IMR-90 (cell line): Measurements from ENCODE around the gene ST6GALNAC4. TPM values are rescaled to one million over a fixed set of nuclear protein-coding genes. Genes with fewer than 3 reads are reported as not detected.
A peak's percentile ranks its signal among the peaks of the same experiment; 100 is the strongest.

Experiments used
- ATAC-seq: fragments of 200-7000 bp; cut with Tn5 transposase; 2 replicates; pipeline ENCODE4 v1.9.1; 2020; ENCODE audit warnings: low read depth, mild to moderate bottlenecking, moderate library complexity
- BruUV-seq: library from RNA; stranded (reverse); fragments of 400-500 nt; replicated peaks from 2 replicates; lab custom pipeline; 2021; lab: Mats Ljungman, UMichigan
- CTCF ChIA-PET: fragments of 300-600 bp; formaldehyde crosslinking; extraction: SDS; loops from one replicate; lab custom pipeline; 2021; ENCODE audit warnings: antibody characterized with exemption; lab: Yijun Ruan, JAX
- POLR2A ChIA-PET: fragments of 300-600 bp; sonication (Branson Sonifier 250); formaldehyde crosslinking; loops from one replicate; lab custom pipeline; 2022; ENCODE audit warnings: antibody characterized with exemption; ENCODE audit not compliant: unreplicated experiment; lab: Charles Lee
- DNase-seq: peaks from one replicate; pipeline ENCODE4 v3.0.0; 2013
- H2AFZ ChIP-seq: replicated peaks from 2 replicates; pipeline ENCODE3; 2013; ENCODE audit warnings: low read length, mild to moderate bottlenecking; ENCODE audit not compliant: poor library complexity
- H2AK5ac ChIP-seq: 2 replicates; pipeline ENCODE4 v1.6.1; 2013; ENCODE audit warnings: low read depth, low read length, inconsistent platforms
- H2AK9ac ChIP-seq: replicated peaks from 2 replicates; pipeline ENCODE3; 2013; ENCODE audit warnings: mild to moderate bottlenecking, low read depth, low read length, moderate library complexity; ENCODE audit not compliant: poor library complexity
- H2BK120ac ChIP-seq: 2 replicates; pipeline ENCODE4 v1.6.1; 2013; ENCODE audit warnings: low read depth, low read length, inconsistent platforms
- H2BK15ac ChIP-seq: 3 replicates; pipeline ENCODE4 v1.6.1; 2013; ENCODE audit warnings: low read depth, low read length, inconsistent platforms
- H2BK20ac ChIP-seq: 2 replicates; pipeline ENCODE4 v1.6.1; 2013; ENCODE audit warnings: low read depth, mild to moderate bottlenecking, inconsistent platforms, low read length, moderate library complexity
- H2BK5ac ChIP-seq: 2 replicates; pipeline ENCODE4 v1.6.1; 2013; ENCODE audit warnings: mild to moderate bottlenecking, low read depth, low read length, inconsistent platforms; ENCODE audit not compliant: poor library complexity, severe bottlenecking
- H3K14ac ChIP-seq: replicated peaks from 2 replicates; pipeline ENCODE4 v1.6.1; 2013; ENCODE audit warnings: low read depth, low read length, inconsistent platforms
- H3K18ac ChIP-seq: 2 replicates; pipeline ENCODE4 v1.6.1; 2013; ENCODE audit warnings: low read depth, low read length, control low read depth
- H3K23ac ChIP-seq: 2 replicates; pipeline ENCODE4 v1.6.1; 2013; ENCODE audit warnings: low read depth, low read length, inconsistent platforms
- H3K27ac ChIP-seq: 2 replicates; pipeline ENCODE4 v1.5.1; 2013; ENCODE audit warnings: mild to moderate bottlenecking, control low read depth, low read length; ENCODE audit not compliant: insufficient read depth
- H3K27me3 ChIP-seq: 2 replicates; pipeline ENCODE4 v1.6.1; 2013; ENCODE audit warnings: low read length; ENCODE audit not compliant: control insufficient read depth, insufficient read depth
- H3K36me3 ChIP-seq: 2 replicates; pipeline ENCODE4 v1.6.1; 2013; ENCODE audit warnings: low read length, mixed read lengths; ENCODE audit not compliant: control insufficient read depth, insufficient read depth
- H3K4ac ChIP-seq: 2 replicates; pipeline ENCODE4 v1.6.1; 2013; ENCODE audit warnings: low read depth, low read length, inconsistent platforms
- H3K4me1 ChIP-seq: 2 replicates; pipeline ENCODE4 v1.6.1; 2013; ENCODE audit warnings: low read length, mixed read lengths; ENCODE audit not compliant: control insufficient read depth, insufficient read depth
- H3K4me2 ChIP-seq: 2 replicates; pipeline ENCODE4 v1.6.1; 2013; ENCODE audit warnings: low read depth, mild to moderate bottlenecking, control low read depth, low read length, moderate library complexity
- H3K4me3 ChIP-seq: 2 replicates; pipeline ENCODE4 v1.5.1; 2013; ENCODE audit warnings: low read depth, mild to moderate bottlenecking, control low read depth, low read length, moderate library complexity; ENCODE audit not compliant: insufficient read depth
- H3K56ac ChIP-seq: 2 replicates; pipeline ENCODE4 v1.6.1; 2013; ENCODE audit warnings: low read length, inconsistent platforms; ENCODE audit not compliant: insufficient read depth; ENCODE audit errors: extremely low read depth
- H3K79me1 ChIP-seq, 2 experiments: 2 replicates each; pipeline ENCODE4 v1.6.1; 2013; ENCODE audit warnings: low read length in 2 of 2, inconsistent platforms in 1 of 2, low read depth in 1 of 2
- H3K9ac ChIP-seq: 2 replicates; pipeline ENCODE4 v1.6.1; 2013; ENCODE audit warnings: low read depth, low read length, control low read depth
- H3K9me1 ChIP-seq: 2 replicates; pipeline ENCODE4 v1.6.1; 2013; ENCODE audit warnings: low read length, inconsistent platforms; ENCODE audit not compliant: insufficient read depth
- H3K9me3 ChIP-seq: 2 replicates; pipeline ENCODE4 v1.6.1; 2013; ENCODE audit warnings: low read length; ENCODE audit not compliant: control insufficient read depth, insufficient read depth
- H4K20me1 ChIP-seq: 2 replicates; pipeline ENCODE4 v1.6.1; 2013; ENCODE audit warnings: low read length, inconsistent platforms; ENCODE audit not compliant: insufficient read depth
- H4K5ac ChIP-seq: 2 replicates; pipeline ENCODE4 v1.6.1; 2013; ENCODE audit warnings: mild to moderate bottlenecking, low read depth, low read length, control low read depth
- H4K8ac ChIP-seq, 2 experiments: 2 replicates each; pipeline ENCODE4 v1.6.1; 2013; ENCODE audit warnings: low read depth in 2 of 2, low read length in 2 of 2, control low read depth in 1 of 2, inconsistent platforms in 1 of 2
- H4K91ac ChIP-seq: 2 replicates; pipeline ENCODE4 v1.6.1; 2013; ENCODE audit warnings: low read depth, low read length, inconsistent platforms; ENCODE audit not compliant: insufficient read depth
- CEBPB ChIP-seq: IDR thresholded peaks from 2 replicates; pipeline ENCODE4 v1.6.1; 2012; ENCODE audit warnings: low read depth, low read length, improper control_type of control experiment
- CHD1 ChIP-seq: IDR thresholded peaks from 2 replicates; pipeline ENCODE4 v1.6.1; 2012; ENCODE audit warnings: low read depth, low read length, improper control_type of control experiment
- FOS ChIP-seq: fragments of 150-350 bp; IDR thresholded peaks from 2 replicates; pipeline ENCODE4 v1.6.1; 2016; ENCODE audit warnings: low read depth, low read length
- MAFK ChIP-seq: IDR thresholded peaks from 2 replicates; pipeline ENCODE4 v1.6.1; 2012; ENCODE audit warnings: low read depth, low read length, improper control_type of control experiment
- NFE2L2 ChIP-seq: fragments of 150-350 bp; IDR thresholded peaks from 2 replicates; pipeline ENCODE4 v1.6.1; 2016; ENCODE audit warnings: low read depth, mild to moderate bottlenecking, low read length
- POLR2A ChIP-seq: IDR thresholded peaks from 2 replicates; pipeline ENCODE4 v1.6.1; 2012; ENCODE audit warnings: mild to moderate bottlenecking, low read depth, low read length
- RAD21 ChIP-seq: IDR thresholded peaks from 2 replicates; pipeline ENCODE4 v1.6.1; 2012; ENCODE audit warnings: low read length, improper control_type of control experiment
- WGBS, 2 experiments: methylation state at CpG; one replicate each; pipeline versions ENCODE4 v1.1.5 to v1.1.7; 2013; ENCODE audit warnings: missing lambda C conversion rate in 2 of 2; ENCODE audit not compliant: insufficient read length in 1 of 2; ENCODE audit errors: extremely low coverage in 2 of 2; 5-methylcytosine and 5-hydroxymethylcytosine counted together
- dilution Hi-C: fragments of 300-500 bp; cut with HindIII; formaldehyde crosslinking; loops from one replicate; pipeline ENCODE4 v1.14.3; 2018; ENCODE audit warnings: low sequenced_read_pairs; ENCODE audit not compliant: unreplicated experiment
- in situ Hi-C: fragments of 300-500 bp; cut with MboI; formaldehyde crosslinking; loops from 3 replicates; pipeline ENCODE4 v1.14.3; 2019; ENCODE audit warnings: low sequenced_read_pairs, inconsistent platforms, mixed read lengths
- intact Hi-C: fragments of 100-400 bp; cut with micrococcal nuclease; formaldehyde crosslinking; loops from 2 replicates; pipeline ENCODE4 v1.10.0; 2022
- polyA plus RNA-seq, 3 experiments: library from polyadenylated mRNA; depleted of rRNA; stranded (reverse); fragments of >200 nt; gene quantifications; 2 replicates each; pipeline ENCODE4 v1.2.3, GENCODE V29; 2012; ENCODE audit warnings: low replicate concordance in 1 of 3
- total RNA-seq: library from RNA; depleted of rRNA; stranded (reverse); fragments of >200 nt; gene quantifications from 2 replicates; pipeline ENCODE4 v1.2.3, GENCODE V29; 2012

Gene ST6GALNAC4
- total and polyA plus RNA-seq, 2 of the 4 experiments (the other 2 are of a cell fraction), result 12.5 to 32.9 TPM

GRCh38 chr9:127928676-127929624 lies 12.1 kb upstream of the ST6GALNAC4 start:
- no peaks in the 10 kb centered on the region; the same call in 1 of the 2 replicates for H3K36me3 ChIP-seq
- in situ Hi-C loops, result no loop called here
- no peaks in the 10 kb centered on the region for H3K9me3 ChIP-seq
- H2BK15ac ChIP-seq, result no peak overlapping the region
- no peak overlapping the region for H3K27ac ChIP-seq
- WGBS, 2 experiments, result 72% methylated on average over 4 of the region's 11 CpGs; no CpG with 5 or more reads in 1 of the 2 experiments
- H2AK9ac ChIP-seq, result peak overlapping the region; percentile 37
- H3K56ac ChIP-seq, result no peak overlapping the region
- dilution Hi-C loops, result no loop called here
- H3K4me2 ChIP-seq, result no peak overlapping the region
- TF ChIP-seq POLR2A (no peak), NFE2L2 (no peak), CHD1 (no peak), RAD21 (no peak), MAFK (no peak), CEBPB (no peak), FOS (no peak)
- no peak overlapping the region for H2BK20ac ChIP-seq
- POLR2A ChIA-PET, result no interaction called here
- H2AFZ ChIP-seq, result peak overlapping the region; percentile 43
- CTCF ChIA-PET, result no interaction called here
- intact Hi-C loops, result loop anchor here (10.0 kb wide), 2 partner anchors 424 to 724 kb away; no protein-coding TSS in a partner anchor
- H2BK120ac ChIP-seq, result 0 out of 2 replicates have a peak overlapping the region, but pooled peaks have one; percentile 2
- H4K5ac ChIP-seq, result no peak overlapping the region
- H3K4me1 ChIP-seq, result peaks cover 8% of the 10 kb centered on the region
- H3K79me1 ChIP-seq, result peaks cover 0 to 18% of the 10 kb centered on the region in 2 experiments; a peak in 2 of 4 replicates
- peaks cover 18% of the 10 kb centered on the region for H3K9me1 ChIP-seq
- H4K91ac ChIP-seq, result no peak overlapping the region
- no peak overlapping the region for H4K8ac ChIP-seq
- no peak overlapping the region for H3K4me3 ChIP-seq
- no peak overlapping the region for H2BK5ac ChIP-seq
- DNase-seq, result no peak
- H3K18ac ChIP-seq, result no peak overlapping the region
- H3K9ac ChIP-seq, result no peak overlapping the region
- H3K4ac ChIP-seq, result peak overlapping the region; percentile 26; the same call in 1 of the 2 replicates
- no peak overlapping the region for H3K14ac ChIP-seq
- H3K27me3 ChIP-seq, result no peaks in the 10 kb centered on the region
- no peak for ATAC-seq
- H2AK5ac ChIP-seq, result peak overlapping the region; percentile 80
- peak overlapping the region; percentile 16 for H3K23ac ChIP-seq
- H4K20me1 ChIP-seq, result peaks cover 11% of the 10 kb centered on the region
- no TSS peak for BruUV-seq
